ENCODE results near the gene PTGDR2.

Gene PTGDR2

DNA sequence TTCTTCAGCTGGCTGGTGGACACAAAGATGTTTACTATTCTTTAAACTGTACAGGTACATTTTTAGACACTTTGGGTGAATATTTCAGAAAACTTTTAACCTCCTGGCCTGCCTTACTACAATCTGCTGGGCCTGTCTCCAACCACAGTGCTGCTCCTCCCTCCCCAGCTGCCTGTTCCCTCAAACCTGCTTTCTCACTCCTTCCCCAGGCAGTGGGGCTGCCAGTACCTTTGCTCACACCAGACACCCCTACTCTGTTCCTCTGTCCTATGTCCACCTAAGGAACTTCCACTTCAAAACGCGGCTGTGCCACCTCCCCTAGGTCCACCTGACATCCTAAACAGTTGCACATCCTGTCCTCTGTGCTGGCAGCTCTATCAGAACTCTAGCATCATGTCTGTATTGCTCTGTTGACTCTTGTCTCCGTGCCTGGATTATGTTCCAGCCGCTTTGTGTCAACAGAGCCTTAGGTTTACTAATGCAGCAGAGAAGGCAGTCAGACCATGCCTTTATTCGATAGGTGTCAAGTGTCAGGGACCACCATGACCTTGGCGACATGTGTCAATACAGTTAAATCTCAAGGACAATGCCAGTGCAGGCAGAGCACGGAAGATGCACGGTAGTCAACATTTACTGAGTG lies 25.0 kb upstream of the PTGDR2 start:
- no peaks in the 10 kb centered on the region for H3K27me3 ChIP-seq (replicated peaks in 2 of 5; ENCODE audit: control insufficient read depth in 4 of 5, insufficient read depth in 5 of 5, low read length in 4 of 5)
- WGBS (ENCODE audit: insufficient coverage): 96% methylated on average over 8 of the region's 8 CpGs
- H3K36me3 ChIP-seq (ENCODE audit: control insufficient read depth in 4 of 4, insufficient read depth in 4 of 4, low read length in 3 of 4): peaks cover 0 to 8% (median 3%) of the 10 kb centered on the region in 4 experiments
- H3K4me3 ChIP-seq (ENCODE audit: control insufficient read depth in 1 of 7, extremely low read depth in 1 of 7, insufficient read depth in 4 of 7, low read depth in 2 of 7, low read length in 6 of 7): no peak overlapping the region
- H3K9me3 ChIP-seq (ENCODE audit: control extremely low read depth in 1 of 5, control insufficient read depth in 4 of 5, insufficient read depth in 2 of 5, low read depth in 1 of 5, low read length in 4 of 5): no peaks in the 10 kb centered on the region
- H3K27ac ChIP-seq (ENCODE audit: insufficient read depth in 1 of 2, low read depth in 1 of 2, low read length in 2 of 2, poor library complexity in 1 of 2, severe bottlenecking in 2 of 2): no peak overlapping the region
- H3K4me1 ChIP-seq (ENCODE audit: control extremely low read depth in 1 of 4, control insufficient read depth in 4 of 4, insufficient read depth in 4 of 4, low read length in 3 of 4): no peaks in the 10 kb centered on the region
- no peak for DNase-seq
- ChIA-PET POLR2A (no interaction called here), CTCF (interaction anchor here (14.2 kb wide), 1 partner anchor 52 kb away, joined by 422 read pairs; no protein-coding TSS in a partner anchor)

DNA sequence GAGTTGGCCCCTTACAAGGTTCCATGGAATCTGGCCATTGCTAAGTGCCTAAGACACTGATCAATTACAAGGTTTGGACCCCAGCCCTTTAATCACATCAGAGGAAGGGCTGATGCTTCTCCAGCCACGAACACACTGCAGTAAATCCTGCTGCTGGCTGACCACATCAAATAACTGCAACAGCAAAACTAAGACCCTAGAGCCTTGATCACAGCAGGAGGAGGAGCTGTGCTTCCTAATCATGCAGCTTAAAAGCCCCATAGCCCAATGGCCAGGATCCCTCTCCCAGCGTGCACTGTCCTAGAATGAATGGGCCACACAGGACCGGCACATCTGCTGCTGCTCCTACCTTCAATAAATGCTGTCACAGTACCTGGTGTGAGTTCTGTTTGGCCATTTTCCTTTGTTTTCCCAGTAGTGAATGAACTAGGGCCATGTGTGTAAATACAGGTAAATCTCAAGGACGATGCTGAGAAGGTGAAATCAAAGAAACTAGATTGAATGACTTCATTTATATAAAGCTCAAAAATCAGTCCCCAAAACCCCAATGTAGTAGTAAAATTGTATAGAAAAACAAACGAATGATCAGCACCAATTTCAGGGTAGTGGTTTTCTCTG lies 24.3 kb upstream of the PTGDR2 start:
- no peak for DNase-seq
- no peaks in the 10 kb centered on the region for H3K27me3 ChIP-seq (replicated peaks in 2 of 5; ENCODE audit: control insufficient read depth in 4 of 5, insufficient read depth in 5 of 5, low read length in 4 of 5)
- WGBS (ENCODE audit: insufficient coverage): 87% methylated on average over 3 of the region's 5 CpGs
- H3K27ac ChIP-seq (ENCODE audit: insufficient read depth in 1 of 2, low read depth in 1 of 2, low read length in 2 of 2, poor library complexity in 1 of 2, severe bottlenecking in 2 of 2): no peak overlapping the region
- no peaks in the 10 kb centered on the region for H3K9me3 ChIP-seq (ENCODE audit: control extremely low read depth in 1 of 5, control insufficient read depth in 4 of 5, insufficient read depth in 2 of 5, low read depth in 1 of 5, low read length in 4 of 5)
- H3K4me1 ChIP-seq (ENCODE audit: control extremely low read depth in 1 of 4, control insufficient read depth in 4 of 4, insufficient read depth in 4 of 4, low read length in 3 of 4): no peaks in the 10 kb centered on the region
- H3K36me3 ChIP-seq (ENCODE audit: control insufficient read depth in 4 of 4, insufficient read depth in 4 of 4, low read length in 3 of 4): peaks cover 0 to 12% (median 3%) of the 10 kb centered on the region in 4 experiments
- ChIA-PET CTCF (interaction anchor here (14.2 kb wide), 1 partner anchor 51 kb away, joined by 422 read pairs; no protein-coding TSS in a partner anchor), POLR2A (no interaction called here)
- no peak overlapping the region for H3K4me3 ChIP-seq (ENCODE audit: control insufficient read depth in 1 of 7, extremely low read depth in 1 of 7, insufficient read depth in 4 of 7, low read depth in 2 of 7, low read length in 6 of 7)

DNA sequence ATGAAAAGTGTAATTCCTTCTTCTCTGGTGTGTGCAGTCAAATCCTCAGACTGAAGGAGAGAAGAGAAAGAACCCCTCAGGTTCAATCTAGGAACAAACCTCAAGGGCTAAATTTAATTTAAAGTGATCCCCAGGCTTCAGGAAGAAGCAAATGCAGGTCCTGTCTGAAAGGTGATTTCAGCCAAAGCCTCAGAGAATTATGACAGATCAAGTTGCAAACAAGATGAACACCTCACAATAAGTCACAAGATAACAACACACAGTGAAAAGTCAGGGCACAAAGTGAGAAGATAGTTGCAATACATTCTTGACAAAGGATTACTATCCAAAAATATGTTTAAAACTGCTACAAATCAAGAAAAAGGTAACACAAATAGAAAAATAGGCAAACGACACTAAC lies 23.4 kb upstream of the PTGDR2 start:
- CTCF ChIA-PET: interaction anchor here (1.0 to 15.9 kb wide), 3 partner anchors 21 to 95 kb away, joined by 3 to 128 read pairs (median 5); no protein-coding TSS in a partner anchor
- Histone ChIP-seq H3K36me3 (ENCODE audit: control insufficient read depth in 4 of 4, insufficient read depth in 4 of 4, low read length in 3 of 4) (peaks cover 0 to 16% (median 5%) of the 10 kb centered on the region in 4 experiments), H3K27ac (ENCODE audit: insufficient read depth in 1 of 2, low read depth in 1 of 2, low read length in 2 of 2, poor library complexity in 1 of 2, severe bottlenecking in 2 of 2) (no peak overlapping the region), H3K4me3 (ENCODE audit: control insufficient read depth in 1 of 7, extremely low read depth in 1 of 7, insufficient read depth in 4 of 7, low read depth in 2 of 7, low read length in 6 of 7) (no peak overlapping the region), H3K4me1 (ENCODE audit: control extremely low read depth in 1 of 4, control insufficient read depth in 4 of 4, insufficient read depth in 4 of 4, low read length in 3 of 4) (no peaks in the 10 kb centered on the region), H3K27me3 (replicated peaks in 2 of 5; ENCODE audit: control insufficient read depth in 4 of 5, insufficient read depth in 5 of 5, low read length in 4 of 5) (no peaks in the 10 kb centered on the region), H3K9me3 (ENCODE audit: control extremely low read depth in 1 of 5, control insufficient read depth in 4 of 5, insufficient read depth in 2 of 5, low read depth in 1 of 5, low read length in 4 of 5) (no peaks in the 10 kb centered on the region)
- POLR2A ChIA-PET: no interaction called here
- no peak for DNase-seq
- no CpG with 5 or more reads among the region's 1 CpG for WGBS (ENCODE audit: insufficient coverage)

DNA sequence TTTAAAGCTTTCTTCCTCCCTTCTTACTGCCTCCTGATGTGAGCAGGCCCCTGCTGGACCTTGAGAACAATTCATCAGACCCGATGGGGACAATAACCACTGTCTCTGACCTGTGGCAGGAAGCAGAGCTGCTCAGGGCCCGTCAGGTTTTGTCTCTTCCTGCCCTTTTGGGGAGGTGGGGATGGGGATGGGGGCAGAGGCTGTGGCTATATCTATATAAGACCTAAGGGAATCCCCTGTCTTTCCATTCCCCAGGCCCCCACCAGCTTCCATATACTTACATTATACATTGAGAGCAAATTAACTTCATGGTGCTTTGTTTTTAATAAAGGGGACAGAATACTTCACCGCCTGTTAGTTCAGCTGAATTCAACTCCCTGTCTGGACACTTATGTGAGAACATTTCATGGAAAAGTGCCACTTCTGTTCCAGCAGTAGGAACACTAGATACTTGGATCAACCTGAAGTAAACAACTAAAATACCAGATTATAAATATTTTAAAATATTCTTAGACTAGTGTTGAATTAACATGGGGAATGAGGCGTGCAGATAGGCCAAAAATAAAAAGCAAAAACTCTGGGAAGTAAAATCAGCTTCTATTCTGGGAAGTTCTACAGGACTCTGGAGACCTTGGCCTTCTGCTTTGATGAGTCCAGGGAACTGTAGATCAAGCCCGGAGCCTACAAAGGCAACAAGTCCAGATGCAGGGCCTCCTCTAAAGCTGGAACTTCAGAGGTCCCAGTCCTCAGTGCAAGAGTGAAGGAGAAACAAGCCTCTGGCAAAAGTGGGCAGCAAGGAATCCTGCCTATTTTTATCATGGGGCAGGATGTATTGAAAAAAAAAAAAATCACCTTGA lies 22.7 kb upstream of the PTGDR2 start:
- ChIA-PET POLR2A (no interaction called here), CTCF (interaction anchor here (1.0 to 15.9 kb wide), 4 partner anchors 9 to 95 kb away, joined by 3 to 128 read pairs (median 8); no protein-coding TSS in a partner anchor)
- H3K27ac ChIP-seq (ENCODE audit: insufficient read depth in 1 of 2, low read depth in 1 of 2, low read length in 2 of 2, poor library complexity in 1 of 2, severe bottlenecking in 2 of 2): no peak overlapping the region
- peaks cover 0 to 16% (median 5%) of the 10 kb centered on the region in 4 experiments for H3K36me3 ChIP-seq (ENCODE audit: control insufficient read depth in 4 of 4, insufficient read depth in 4 of 4, low read length in 3 of 4)
- no peaks in the 10 kb centered on the region for H3K27me3 ChIP-seq (replicated peaks in 2 of 5; ENCODE audit: control insufficient read depth in 4 of 5, insufficient read depth in 5 of 5, low read length in 4 of 5)
- H3K4me3 ChIP-seq (ENCODE audit: control insufficient read depth in 1 of 7, extremely low read depth in 1 of 7, insufficient read depth in 4 of 7, low read depth in 2 of 7, low read length in 6 of 7): no peak overlapping the region
- no peaks in the 10 kb centered on the region for H3K9me3 ChIP-seq (ENCODE audit: control extremely low read depth in 1 of 5, control insufficient read depth in 4 of 5, insufficient read depth in 2 of 5, low read depth in 1 of 5, low read length in 4 of 5)
- 78% methylated on average over 3 of the region's 5 CpGs for WGBS (ENCODE audit: insufficient coverage)
- DNase-seq: no peak
- H3K4me1 ChIP-seq (ENCODE audit: control extremely low read depth in 1 of 4, control insufficient read depth in 4 of 4, insufficient read depth in 4 of 4, low read length in 3 of 4): no peaks in the 10 kb centered on the region

DNA sequence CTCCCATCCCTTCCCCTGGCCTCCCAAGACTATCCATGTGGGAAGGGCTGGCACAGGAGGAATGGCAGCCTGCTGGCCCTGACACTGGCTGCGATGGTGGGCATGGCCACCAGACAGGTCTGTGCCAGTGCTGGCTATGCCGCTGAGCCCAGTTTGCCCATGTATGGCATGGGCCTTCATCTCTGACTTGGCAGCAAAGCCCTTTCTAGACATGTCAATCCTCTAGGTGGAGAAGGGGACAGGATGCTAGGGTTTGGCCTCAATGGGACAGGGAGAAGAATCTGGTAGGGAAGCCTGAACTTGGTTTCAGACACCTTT lies 20.4 kb upstream of the PTGDR2 start:
- no peaks in the 10 kb centered on the region for H3K27me3 ChIP-seq (replicated peaks in 2 of 5; ENCODE audit: control insufficient read depth in 4 of 5, insufficient read depth in 5 of 5, low read length in 4 of 5)
- peaks cover 0 to 16% (median 5%) of the 10 kb centered on the region in 4 experiments for H3K36me3 ChIP-seq (ENCODE audit: control insufficient read depth in 4 of 4, insufficient read depth in 4 of 4, low read length in 3 of 4)
- no peak overlapping the region for H3K27ac ChIP-seq (ENCODE audit: insufficient read depth in 1 of 2, low read depth in 1 of 2, low read length in 2 of 2, poor library complexity in 1 of 2, severe bottlenecking in 2 of 2)
- DNase-seq: no peak
- peaks cover 0 to 12% (median 9%) of the 10 kb centered on the region in 4 experiments for H3K4me1 ChIP-seq (ENCODE audit: control extremely low read depth in 1 of 4, control insufficient read depth in 4 of 4, insufficient read depth in 4 of 4, low read length in 3 of 4)
- POLR2A ChIA-PET: interaction anchor here (1.2 kb wide), 1 partner anchor 10 kb away, joined by 3 read pairs; no protein-coding TSS in a partner anchor
- CTCF ChIA-PET: interaction anchor here (1.4 to 15.9 kb wide), 4 partner anchors 9 to 41 kb away, joined by 3 to 128 read pairs (median 8); partner anchors contain the start of gene ZP1
- WGBS (ENCODE audit: insufficient coverage): 100% methylated on average over 2 of the region's 2 CpGs
- no peaks in the 10 kb centered on the region for H3K9me3 ChIP-seq (ENCODE audit: control extremely low read depth in 1 of 5, control insufficient read depth in 4 of 5, insufficient read depth in 2 of 5, low read depth in 1 of 5, low read length in 4 of 5)
- no peak overlapping the region for H3K4me3 ChIP-seq (ENCODE audit: control insufficient read depth in 1 of 7, extremely low read depth in 1 of 7, insufficient read depth in 4 of 7, low read depth in 2 of 7, low read length in 6 of 7)

DNA sequence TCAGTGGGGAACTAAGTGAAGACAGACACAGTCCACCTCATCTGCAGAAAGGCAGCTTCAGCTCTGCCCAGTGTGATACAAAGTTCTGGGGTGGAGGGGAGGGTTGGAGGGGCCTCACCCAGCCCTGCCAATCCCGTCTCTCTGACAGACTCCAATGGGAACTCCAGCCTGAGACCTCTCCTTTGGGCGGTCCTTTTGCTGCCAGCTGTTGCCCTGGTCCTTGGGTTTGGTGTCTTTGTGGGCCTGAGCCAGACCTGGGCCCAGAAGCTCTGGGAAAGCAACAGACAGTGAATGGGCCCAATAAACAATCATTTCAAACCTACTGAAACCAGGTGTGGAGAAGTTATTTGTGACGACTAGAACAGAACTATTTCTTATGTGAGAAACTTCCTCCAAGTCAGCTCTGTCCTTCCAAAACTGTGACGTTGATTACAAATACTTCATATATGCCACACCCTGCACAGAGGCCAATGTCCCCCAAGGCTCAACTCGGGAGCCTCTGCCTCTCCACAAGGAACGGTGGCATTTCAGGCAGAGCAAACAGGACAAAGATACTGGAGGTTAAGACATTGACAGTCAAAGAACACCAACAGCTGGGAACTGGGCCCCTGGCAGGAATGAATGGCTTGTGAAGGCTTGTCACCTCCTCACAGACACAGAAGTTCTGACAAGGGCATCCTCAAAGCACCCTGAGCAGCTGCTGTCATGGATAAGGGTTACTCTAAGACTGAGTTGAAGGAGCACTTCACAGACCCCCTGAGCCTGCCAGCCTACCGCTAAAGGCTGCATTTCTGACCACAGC lies 19.8 kb upstream of the PTGDR2 start:
- no peaks in the 10 kb centered on the region for H3K27me3 ChIP-seq (replicated peaks in 2 of 5; ENCODE audit: control insufficient read depth in 4 of 5, insufficient read depth in 5 of 5, low read length in 4 of 5)
- peaks cover 0 to 12% (median 4%) of the 10 kb centered on the region in 4 experiments for H3K36me3 ChIP-seq (ENCODE audit: control insufficient read depth in 4 of 4, insufficient read depth in 4 of 4, low read length in 3 of 4)
- H3K4me1 ChIP-seq (ENCODE audit: control extremely low read depth in 1 of 4, control insufficient read depth in 4 of 4, insufficient read depth in 4 of 4, low read length in 3 of 4): peaks cover 1 to 16% (median 14%) of the 10 kb centered on the region in 4 experiments
- H3K27ac ChIP-seq (ENCODE audit: insufficient read depth in 1 of 2, low read depth in 1 of 2, low read length in 2 of 2, poor library complexity in 1 of 2, severe bottlenecking in 2 of 2): no peak overlapping the region
- ChIA-PET POLR2A (interaction anchor here (1.2 kb wide), 1 partner anchor 9 kb away, joined by 3 read pairs; no protein-coding TSS in a partner anchor), CTCF (interaction anchor here (0.7 to 15.9 kb wide), 6 partner anchors 8 to 74 kb away, joined by 3 to 128 read pairs (median 4); partner anchors contain the start of gene ZP1)
- WGBS (ENCODE audit: insufficient coverage): 100% methylated on average over 2 of the region's 7 CpGs
- H3K4me3 ChIP-seq (ENCODE audit: control insufficient read depth in 1 of 7, extremely low read depth in 1 of 7, insufficient read depth in 4 of 7, low read depth in 2 of 7, low read length in 6 of 7): no peak overlapping the region
- DNase-seq: no peak
- no peaks in the 10 kb centered on the region for H3K9me3 ChIP-seq (ENCODE audit: control extremely low read depth in 1 of 5, control insufficient read depth in 4 of 5, insufficient read depth in 2 of 5, low read depth in 1 of 5, low read length in 4 of 5)
